Endothelial cell of umbilical vein (primary cell): ENCODE data around the gene GOLGA3.

Source experiments
- EZH2 ChIP-seq: IDR thresholded peaks from 2 replicates; pipeline ENCODE4 v1.6.1; 2012; ENCODE audit warnings: borderline replicate concordance, low read depth, mild to moderate bottlenecking, moderate library complexity, low read length, inconsistent platforms; ENCODE audit not compliant: severe bottlenecking
- FOS ChIP-seq: IDR thresholded peaks from 2 replicates; pipeline ENCODE4 v1.6.1; 2011; ENCODE audit warnings: mild to moderate bottlenecking, low read length, moderate library complexity, borderline replicate concordance; ENCODE audit not compliant: insufficient read depth
- GATA2 ChIP-seq: IDR thresholded peaks from 2 replicates; pipeline ENCODE4 v1.7.0; 2011; ENCODE audit warnings: low read depth, mild to moderate bottlenecking, moderate library complexity, mixed read lengths, low read length; ENCODE audit not compliant: insufficient read length, insufficient read depth
- JUN ChIP-seq: IDR thresholded peaks from 2 replicates; pipeline ENCODE4 v1.6.1; 2011; ENCODE audit warnings: borderline replicate concordance, low read depth; ENCODE audit not compliant: insufficient read length, insufficient read depth
- MYC ChIP-seq: IDR thresholded peaks from one replicate; pipeline ENCODE4 v1.6.1; 2011; ENCODE audit warnings: mild to moderate bottlenecking, low read depth, low read length
- POLR2A ChIP-seq: IDR thresholded peaks from 2 replicates; pipeline ENCODE4 v1.6.1; 2012; ENCODE audit warnings: low read depth, mild to moderate bottlenecking, control low read depth, low read length
- POLR2AphosphoS5 ChIP-seq: IDR thresholded peaks from 2 replicates; pipeline ENCODE4 v1.6.1; 2012; ENCODE audit warnings: low read depth, mild to moderate bottlenecking, control low read depth, low read length, moderate library complexity; ENCODE audit not compliant: insufficient read depth
- TF ChIP-seq, protein P1 (sequence below), 2 donors: IDR thresholded peaks; 1 replicate in 1 of 2; 2 replicates in 1 of 2; pipeline ENCODE4 v1.5.1; 2011; ENCODE audit warnings: low read length in 2 of 2, mild to moderate bottlenecking in 2 of 2, moderate library complexity in 2 of 2, control low read depth in 1 of 2, inconsistent platforms in 1 of 2, low read depth in 1 of 2; ENCODE audit not compliant: insufficient read depth in 1 of 2; ENCODE audit errors: extremely low read depth in 1 of 2
- TF ChIP-seq, protein P2 (sequence below): IDR thresholded peaks from 2 replicates; pipeline ENCODE4 v1.6.1; 2011; ENCODE audit not compliant: insufficient read depth, insufficient read length

DNA sequence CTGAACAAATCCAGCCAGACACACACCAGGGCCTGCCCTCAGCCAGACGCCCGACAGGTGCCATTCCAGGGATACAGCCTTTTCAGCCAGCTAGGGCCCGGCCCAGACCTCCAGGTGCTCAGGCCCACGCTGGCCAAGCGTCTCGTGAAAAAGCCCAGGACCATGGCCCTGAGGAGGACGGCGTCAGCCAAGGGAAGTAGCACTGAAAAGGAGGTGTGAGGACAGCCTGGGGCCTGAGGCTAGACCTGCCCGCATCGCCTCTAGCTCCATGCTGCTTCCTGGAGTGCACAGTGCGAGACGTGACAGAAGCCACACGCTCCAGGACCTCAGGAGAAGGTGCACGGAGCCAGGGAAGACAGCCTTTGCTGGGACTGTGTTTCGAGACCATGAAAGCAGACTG lies 29.8 kb downstream of the GOLGA3 start:
- no peak for TF ChIP-seq POLR2A
- TF ChIP-seq POLR2AphosphoS5: no peak
- TF ChIP-seq, protein P1, sequence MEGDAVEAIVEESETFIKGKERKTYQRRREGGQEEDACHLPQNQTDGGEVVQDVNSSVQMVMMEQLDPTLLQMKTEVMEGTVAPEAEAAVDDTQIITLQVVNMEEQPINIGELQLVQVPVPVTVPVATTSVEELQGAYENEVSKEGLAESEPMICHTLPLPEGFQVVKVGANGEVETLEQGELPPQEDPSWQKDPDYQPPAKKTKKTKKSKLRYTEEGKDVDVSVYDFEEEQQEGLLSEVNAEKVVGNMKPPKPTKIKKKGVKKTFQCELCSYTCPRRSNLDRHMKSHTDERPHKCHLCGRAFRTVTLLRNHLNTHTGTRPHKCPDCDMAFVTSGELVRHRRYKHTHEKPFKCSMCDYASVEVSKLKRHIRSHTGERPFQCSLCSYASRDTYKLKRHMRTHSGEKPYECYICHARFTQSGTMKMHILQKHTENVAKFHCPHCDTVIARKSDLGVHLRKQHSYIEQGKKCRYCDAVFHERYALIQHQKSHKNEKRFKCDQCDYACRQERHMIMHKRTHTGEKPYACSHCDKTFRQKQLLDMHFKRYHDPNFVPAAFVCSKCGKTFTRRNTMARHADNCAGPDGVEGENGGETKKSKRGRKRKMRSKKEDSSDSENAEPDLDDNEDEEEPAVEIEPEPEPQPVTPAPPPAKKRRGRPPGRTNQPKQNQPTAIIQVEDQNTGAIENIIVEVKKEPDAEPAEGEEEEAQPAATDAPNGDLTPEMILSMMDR (IDR thresholded peaks at IDR 0.05; ENCODE audit: extremely low read depth in 1 of 2, insufficient read depth in 1 of 2, low read depth in 1 of 2, low read length in 2 of 2): no peak
- TF ChIP-seq EZH2: no peak
- TF ChIP-seq MYC: no peak
- TF ChIP-seq GATA2: no peak
- TF ChIP-seq, protein P2, sequence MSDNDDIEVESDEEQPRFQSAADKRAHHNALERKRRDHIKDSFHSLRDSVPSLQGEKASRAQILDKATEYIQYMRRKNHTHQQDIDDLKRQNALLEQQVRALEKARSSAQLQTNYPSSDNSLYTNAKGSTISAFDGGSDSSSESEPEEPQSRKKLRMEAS: no peak
- TF ChIP-seq FOS: no peak
- no peak for TF ChIP-seq JUN
